GM18909 (cell line): ENCODE data around the gene NTSR1.

Experiments used
- ATAC-seq: cut with Tn5 transposase; IDR thresholded peaks from one replicate; pipeline ENCODE4 v1.9.1; 2021; ENCODE audit warnings: mild to moderate bottlenecking; ENCODE audit not compliant: unreplicated experiment, poor library complexity

Gene NTSR1

DNA sequence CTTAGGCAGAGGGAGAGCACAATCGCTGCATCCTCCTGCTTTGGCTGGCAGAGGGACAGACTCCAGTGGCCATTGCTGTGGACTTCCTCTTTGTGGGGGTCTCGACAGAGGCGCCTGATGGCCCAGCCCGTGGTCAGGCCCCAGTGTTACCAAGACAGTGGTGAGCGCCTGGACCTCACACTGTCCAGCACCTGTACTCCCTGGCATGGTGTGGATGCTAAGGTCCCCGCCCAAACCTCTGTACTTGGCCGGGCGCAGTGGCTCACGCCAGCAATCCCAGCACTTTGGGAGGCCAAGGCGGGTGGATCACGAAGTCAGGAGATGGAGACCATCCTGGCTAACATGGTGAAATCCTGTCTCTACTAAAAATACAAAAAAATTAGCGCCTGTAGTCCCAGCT is 2.3 kb upstream of the NTSR1 start:
- ATAC-seq: no peak

DNA sequence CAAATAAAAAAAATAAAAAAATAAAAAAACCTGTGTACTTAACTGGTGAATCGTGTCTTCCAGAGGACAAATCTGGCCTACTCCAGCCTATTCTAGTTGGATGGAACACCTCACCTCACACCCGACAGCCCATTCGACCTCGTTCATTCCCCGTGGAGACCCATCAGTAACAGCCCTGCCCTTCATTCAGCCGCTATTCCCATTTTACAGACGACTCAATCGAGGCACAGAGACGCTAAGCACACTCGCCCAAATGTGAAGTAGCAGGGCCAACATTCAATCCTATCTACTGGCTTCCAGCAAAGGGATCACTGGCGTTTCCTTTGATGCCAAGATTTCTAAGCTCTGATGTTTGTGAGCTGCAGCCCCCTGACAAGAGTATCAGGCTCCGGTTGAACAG is 1.8 kb upstream of the NTSR1 start:
- ATAC-seq: no peak

DNA sequence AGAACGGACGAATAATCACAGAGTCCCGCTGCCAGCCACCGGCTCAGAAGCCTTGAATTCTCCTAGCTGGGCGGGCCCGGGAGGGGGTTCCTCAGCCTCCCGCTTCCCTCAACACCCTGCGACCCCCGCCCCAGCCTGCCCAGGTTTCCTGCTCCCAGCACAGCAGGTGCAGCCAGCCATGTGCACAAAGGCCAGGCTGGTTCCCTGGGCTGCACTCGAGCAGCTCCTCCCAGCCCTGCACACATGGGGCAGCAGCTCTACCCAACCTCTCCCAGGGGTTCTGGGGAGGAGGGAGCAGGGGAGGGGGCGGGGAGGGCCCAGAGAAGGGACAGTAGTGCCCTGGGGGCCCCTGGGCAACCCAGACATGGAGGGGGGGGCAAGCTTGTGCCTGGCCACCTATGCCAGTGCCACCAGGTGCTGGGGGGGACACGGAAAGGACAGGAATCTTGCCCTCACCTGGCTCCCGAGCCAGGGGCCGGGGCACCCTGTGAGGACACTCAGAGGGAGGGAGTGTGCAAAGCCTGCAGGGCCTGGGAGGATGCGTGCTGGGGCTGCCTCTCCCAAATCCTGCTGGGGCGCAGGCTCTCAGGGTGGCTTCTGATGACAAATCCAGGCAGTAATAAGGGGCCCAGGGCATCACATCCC is 1.2 kb upstream of the NTSR1 start:
- ATAC-seq: no peak

DNA sequence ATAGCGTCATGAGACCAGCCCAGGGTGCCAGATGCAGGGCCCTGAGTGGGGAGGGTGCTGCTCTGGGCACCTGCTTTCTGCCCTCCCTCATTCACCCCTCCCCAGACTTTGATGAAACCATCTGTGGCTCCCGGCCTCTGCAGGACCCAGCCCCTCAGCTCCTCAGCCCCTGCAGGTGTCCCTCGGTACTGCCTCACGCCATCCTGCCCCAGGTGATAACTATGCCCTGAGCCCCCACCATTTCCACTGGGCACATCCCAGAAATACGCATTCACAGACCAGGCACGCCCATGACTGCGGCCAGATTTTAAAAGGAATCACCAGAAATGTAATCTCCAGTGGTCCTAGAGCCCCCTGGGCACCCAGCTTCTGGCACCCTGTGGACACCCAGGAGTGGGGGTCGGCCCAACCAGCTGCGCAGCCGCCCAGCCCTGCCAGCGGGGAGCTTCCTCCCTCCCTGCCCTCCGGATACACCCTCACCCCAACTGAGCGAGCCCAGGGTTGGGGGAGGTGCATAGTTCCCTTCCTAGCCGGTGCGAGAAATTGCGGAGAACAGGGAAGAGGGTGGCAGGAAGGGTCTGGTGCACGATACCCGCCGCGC is 615 bp upstream of the NTSR1 start:
- ATAC-seq: no peak

- ATAC-seq: no peak
Observed at GRCh38 chr20:62709537-62709905, 885 bp downstream of the NTSR1 start.

DNA sequence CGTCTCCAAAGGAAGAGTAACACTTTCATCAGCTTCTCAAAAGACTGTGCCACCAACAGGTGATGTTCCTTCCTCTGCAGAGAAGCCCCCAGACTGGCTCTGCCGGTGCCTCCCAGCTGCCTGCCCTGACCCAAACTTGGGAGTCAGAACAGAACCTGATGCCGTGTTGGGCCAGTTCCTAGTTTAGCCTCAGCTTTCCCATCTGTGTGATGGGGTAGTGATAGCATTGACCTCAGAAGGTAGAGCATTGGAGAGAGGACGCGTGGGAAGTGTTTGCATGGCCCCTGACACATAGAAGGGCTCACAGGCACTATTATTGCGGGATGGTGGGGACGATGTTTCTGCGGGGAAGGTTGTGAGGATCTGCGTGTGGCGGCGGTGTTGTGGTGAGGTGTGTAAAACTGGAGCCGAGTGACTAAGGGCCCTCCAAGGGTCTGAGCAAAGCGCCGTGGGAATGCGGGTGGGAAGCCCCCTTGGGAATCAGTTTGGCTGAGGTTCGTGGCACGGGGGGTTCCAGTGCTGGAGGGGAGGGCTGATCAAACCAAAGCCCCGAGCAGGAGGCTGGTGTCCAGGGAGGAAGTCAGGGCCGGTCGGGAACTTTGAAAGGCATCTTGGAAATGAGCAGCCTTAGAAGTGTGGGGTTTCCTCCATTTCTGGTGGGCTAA is 1.7 kb downstream of the NTSR1 start:
- no peak for ATAC-seq

DNA sequence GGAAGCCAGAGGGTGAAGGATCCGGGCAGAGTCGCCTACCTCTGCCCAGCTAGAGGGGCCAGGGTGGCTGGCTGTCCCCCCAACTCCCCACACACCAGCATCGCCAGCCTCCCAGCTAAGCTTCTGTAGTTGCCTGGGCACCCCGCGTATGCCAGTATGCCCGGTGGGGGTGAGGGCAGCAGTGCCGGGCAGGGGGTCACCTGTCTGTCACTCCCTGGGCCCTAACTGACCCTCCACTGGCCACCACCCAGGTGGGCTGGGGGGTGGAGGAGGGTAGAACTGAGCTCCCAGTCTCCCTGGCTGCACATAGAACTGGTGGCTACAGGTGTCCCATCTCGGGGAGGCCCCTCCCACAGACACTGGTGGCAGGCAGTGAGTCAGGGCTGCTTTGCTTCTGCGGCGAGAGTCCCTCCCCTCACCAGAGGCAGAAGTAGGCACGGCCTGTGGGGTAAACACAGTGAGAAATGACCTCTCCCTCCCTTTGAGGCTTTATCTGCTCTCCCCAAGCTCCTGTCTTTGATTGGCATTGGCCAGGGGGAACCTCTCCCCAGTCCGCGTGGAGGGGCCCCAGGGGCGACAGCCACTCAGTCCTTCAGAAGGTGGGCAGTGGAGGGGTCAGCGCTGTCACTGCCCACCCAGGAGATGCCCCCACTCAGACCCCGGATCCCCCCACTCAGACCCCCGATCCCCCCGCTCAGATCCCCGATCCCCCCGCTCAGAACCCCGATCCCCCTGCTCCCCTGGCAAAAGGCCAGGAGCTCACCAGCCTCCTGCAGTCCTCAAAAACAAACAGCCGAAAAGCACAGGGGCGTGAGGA is 2.5 kb downstream of the NTSR1 start:
- no peak for ATAC-seq

GRCh38 chr20:62711703-62712101 is 3.1 kb downstream of the NTSR1 start:
- ATAC-seq: no peak

DNA sequence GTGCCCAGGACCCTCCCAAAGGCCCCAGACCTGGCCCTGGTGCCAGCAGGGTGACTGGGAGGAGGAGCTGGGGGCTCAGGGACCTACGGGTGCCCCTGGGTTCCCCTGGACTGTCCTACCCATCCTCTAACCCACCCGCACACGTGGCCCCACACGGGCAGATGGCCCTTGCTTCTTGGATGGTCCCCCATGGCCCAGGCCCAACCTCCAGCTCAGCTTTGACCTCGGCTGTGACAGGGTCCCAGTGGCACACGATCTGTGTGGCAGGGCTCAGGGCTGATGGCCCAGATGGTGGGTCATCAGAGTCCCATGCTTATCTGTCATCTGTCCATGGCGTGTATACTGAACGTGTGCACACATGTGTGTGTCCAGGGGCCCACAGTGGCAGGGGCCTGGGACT is 4.0 kb downstream of the NTSR1 start:
- ATAC-seq: no peak

DNA sequence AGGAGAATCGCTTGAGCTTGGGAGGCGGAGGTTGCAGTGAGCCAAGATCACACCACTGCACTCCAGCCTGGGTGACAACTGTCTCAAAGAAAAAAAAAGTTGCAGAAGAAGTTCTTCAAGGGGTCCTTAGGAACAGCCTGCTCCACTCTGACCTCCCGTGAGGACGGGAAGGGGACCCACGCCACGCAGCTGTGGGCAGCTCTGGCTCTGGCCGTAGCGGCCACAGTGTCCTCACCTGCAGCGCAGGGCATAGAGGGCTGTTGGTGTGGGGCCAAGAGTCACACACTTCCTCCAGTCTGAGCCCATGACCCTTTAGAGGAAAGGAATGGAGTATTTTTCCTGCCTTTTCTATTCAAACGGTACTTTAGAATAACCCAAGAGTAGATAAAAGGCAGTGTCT is 5.4 kb downstream of the NTSR1 start:
- no peak for ATAC-seq

GRCh38 chr20:62714799-62715198 is 6.2 kb downstream of the NTSR1 start:
- no peak for ATAC-seq

- no peak for ATAC-seq
Observed at GRCh38 chr20:62715201-62715600, 6.6 kb downstream of the NTSR1 start.

DNA sequence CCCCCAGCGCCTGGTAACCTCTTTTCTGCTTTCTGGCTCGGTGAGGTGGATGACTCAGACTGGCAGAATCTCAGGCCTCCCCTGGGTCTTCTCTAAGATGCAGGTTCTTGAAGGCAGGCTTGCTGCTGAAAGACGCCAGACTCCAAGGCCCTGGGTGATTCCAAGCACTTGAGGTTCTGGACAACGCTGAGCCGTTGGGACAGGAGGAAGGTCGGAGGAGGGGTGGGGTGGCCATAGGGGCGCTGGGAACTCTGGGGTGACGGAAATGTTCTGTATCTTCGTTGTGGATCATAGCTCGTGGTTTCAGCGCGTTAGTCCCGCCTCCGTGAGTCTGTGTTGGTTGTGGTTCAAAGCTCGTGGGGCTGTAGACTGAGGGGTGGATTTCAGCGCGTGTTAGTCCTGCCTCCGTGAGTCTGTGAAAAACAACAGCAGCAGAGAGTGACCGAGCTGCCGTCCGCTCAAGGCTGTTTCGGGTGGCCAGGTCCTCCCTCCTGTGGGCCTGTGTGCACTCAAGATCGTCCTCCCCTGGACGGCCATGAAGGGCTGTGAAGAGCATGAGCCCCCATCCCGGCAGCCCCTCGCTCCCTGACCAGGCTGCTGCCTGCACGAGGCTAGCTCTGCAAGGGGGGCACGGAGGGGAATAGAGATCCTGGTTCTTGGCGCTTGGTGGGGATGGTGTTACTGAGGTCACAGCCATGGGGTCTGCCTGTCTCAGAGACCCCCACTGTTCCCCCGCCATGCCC is 7.7 kb downstream of the NTSR1 start:
- no peak for ATAC-seq

GRCh38 chr20:62716941-62717310 is 8.3 kb downstream of the NTSR1 start:
- ATAC-seq: no peak

GRCh38 chr20:62717933-62718332 is 9.3 kb downstream of the NTSR1 start:
- no peak for ATAC-seq

DNA sequence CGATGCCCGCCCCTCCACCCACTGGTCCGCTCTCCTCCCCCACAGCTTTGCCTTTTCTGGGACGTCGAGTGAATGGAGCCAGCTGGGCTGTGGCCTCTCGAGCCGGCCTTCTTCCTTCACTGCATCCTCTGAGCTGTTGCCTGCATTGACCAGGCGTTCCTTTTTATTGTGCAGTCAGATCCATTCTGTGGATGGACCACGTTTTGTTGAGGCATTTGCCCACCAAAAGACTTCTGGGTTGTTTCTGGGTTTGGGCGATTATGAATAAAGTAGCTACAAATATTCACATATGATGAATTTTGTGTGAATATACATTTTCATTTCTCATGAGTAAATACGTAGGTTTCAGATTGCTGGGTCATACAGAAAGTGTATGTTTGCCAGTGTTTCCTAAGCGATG is 9.9 kb downstream of the NTSR1 start:
- ATAC-seq: no peak

GRCh38 chr20:62719250-62719935 is 10.8 kb downstream of the NTSR1 start:
- ATAC-seq: no peak

GRCh38 chr20:62721511-62722370 is 13.1 kb downstream of the NTSR1 start:
- ATAC-seq: no peak

GRCh38 chr20:62722627-62723026 is 14.0 kb downstream of the NTSR1 start:
- ATAC-seq: no peak
